Measurements from ENCODE around the gene TNFAIP3.
A peak's percentile ranks its signal among the peaks of the same experiment; 100 is the strongest.
"Not testable (repeated sequence)": the region's sequence is repeated elsewhere in the genome, so short reads cannot be mapped to it uniquely, and the experiment has no call there.

Gene TNFAIP3

DNA sequence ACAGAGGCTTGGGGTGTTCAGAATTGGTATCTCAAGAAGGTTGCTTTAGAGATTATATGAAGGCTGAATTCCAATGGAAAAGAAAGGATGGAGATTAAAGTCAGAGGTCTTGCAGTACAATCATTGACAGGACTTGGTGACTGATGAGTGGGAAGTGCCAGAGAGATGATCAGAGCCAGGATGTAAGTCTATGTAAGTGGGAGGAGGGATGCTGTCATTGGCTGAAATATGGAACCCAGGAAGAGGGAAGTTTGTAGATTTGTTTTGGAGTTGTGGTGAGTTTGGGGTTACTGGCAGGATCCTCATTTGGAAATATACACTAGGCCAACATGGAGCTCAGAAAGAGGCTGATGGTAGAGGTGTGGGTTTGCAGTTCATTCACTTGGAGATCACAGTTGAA, 23.8 kb upstream of the TNFAIP3 start:
- no peak for DNase-seq
- intact Hi-C loops (cut with DNase I), result no loop called here

DNA sequence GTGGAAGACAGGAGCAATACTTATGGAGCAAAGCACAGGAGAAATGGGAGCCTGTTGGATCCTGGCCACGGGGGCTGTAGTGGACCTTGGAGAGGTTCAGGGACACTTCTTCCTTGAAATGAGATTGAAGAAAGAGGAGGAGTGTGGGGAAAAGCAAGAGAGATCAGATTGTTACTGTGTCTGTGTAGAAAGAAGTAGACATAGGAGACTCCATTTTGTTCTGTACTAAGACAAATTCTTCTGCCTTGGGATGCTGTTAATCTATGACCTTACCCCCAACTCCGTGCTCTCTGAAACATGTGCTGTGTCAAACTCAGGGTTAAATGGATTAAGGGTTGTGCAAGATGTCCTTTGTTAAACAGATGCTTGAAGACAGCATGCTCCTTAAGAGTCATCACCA, 22.7 kb upstream of the TNFAIP3 start:
- DNase-seq; intact Hi-C loops (cut with DNase I): not testable (repeated sequence)

DNA sequence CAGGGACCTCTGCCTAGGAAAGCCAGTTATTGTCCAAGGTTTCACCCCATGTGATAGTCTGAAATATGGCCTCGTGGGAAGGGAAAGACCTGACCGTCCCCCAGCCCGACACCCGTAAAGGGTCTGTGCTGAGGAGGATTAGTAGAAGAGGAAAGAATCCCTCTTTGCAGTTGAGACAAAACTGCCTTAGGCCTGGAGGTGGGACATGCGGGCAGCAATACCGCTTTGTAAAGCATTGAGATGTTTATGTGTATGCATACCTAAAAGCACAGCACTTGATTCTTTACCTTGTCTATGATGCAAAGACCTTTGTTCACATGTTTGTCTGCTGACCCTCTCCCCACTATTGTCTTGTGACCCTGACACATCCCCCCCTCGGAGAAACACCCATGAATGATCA, 22.3 kb upstream of the TNFAIP3 start:
- DNase-seq; intact Hi-C loops (cut with DNase I): not testable (repeated sequence)

DNA sequence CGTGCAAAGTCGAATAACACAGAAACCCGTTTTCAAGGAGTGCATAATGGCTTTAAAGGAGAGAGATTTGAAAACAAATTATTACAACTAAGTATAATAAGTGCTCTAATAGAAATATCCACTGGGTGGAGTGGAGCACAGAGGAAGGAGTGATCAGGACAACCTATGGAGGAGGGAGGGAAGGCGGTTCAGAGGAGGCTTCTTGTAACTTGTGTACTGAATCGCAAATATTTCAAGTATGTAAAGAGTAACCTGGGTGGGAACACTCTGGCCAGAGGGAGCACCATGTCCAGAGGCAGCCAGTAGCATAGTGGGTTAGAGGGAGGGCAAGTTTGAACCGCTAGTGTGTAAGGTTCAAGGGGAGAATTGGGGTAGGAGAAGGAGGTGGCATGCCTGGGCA, 21.6 kb upstream of the TNFAIP3 start:
- intact Hi-C loops (cut with DNase I), result no loop called here

DNA sequence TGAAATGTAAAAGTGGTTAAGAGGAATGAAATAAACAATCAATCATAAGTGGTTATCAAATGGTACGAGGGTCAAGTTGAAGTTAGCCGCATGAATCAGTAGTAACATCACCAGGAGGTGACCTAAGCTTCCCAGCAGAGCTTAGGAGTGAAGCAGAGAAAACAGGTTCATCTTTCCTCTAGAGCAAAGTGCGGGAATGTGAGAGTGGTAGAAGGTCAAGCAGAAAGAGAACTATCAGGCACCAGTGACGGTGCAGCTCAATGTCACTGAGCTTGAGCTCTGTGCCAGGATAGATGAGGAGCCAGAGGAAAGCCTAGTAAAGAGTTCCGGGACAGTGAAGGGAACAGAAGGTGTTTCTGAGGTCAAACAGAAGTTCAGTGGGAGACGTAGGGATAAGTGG, 20.8 kb upstream of the TNFAIP3 start:
- intact Hi-C loops (cut with DNase I), result no loop called here
- DNase-seq, result no peak

More for the DNA sequence above, 21.6 kb upstream of the TNFAIP3 start:
- no peak for DNase-seq

DNA sequence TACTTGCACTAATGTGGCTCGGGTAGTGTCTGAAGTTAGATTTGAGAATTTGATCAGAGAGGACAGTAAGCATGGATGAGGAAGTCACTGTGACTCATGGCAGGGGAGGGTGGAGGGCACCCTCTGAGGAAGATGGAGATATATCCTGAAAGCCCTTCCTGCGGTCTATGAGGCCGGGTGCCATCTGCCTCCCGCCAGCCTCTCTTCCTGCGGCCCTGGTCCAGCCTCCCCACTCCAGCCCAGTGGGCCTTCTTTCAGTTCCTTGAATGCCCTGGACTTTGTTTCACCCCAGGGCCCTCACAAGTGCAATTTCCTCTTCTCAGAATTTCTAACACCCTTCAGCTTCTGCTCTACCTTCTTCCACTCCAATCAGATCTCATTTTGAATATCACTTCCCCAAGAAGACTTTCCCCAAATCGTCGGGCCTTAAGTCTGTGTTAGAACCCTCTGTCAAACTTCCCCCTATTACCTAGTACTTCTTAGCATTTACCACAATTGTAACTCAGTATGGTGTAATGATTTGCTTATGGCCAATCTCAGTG, 20.2 kb upstream of the TNFAIP3 start:
- peak in 36 of 42 donors; percentile 12 to 71 (median 46) for DNase-seq
- intact Hi-C loops (cut with DNase I), result no loop called here

DNA sequence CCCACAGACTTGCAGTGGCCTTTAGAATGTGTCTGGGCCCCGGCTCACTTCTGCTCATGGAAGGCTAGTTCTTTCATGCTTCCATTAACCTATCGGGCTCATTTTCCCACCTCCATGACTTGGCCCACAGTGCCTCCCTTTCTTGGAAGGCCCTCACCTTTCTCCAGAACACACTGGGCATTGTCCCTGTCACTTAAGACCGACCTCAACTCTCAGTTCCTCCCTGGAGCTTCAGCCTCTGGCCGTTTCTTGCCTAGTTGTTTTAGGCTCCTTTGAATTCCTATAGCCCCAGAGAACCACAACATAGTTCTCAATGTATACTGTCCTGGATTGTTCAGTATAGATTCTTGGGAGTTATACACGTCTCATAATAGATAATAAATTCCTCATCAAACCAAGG, 19.3 kb upstream of the TNFAIP3 start:
- intact Hi-C loops (cut with DNase I), result no loop called here
- DNase-seq, result no peak

DNA sequence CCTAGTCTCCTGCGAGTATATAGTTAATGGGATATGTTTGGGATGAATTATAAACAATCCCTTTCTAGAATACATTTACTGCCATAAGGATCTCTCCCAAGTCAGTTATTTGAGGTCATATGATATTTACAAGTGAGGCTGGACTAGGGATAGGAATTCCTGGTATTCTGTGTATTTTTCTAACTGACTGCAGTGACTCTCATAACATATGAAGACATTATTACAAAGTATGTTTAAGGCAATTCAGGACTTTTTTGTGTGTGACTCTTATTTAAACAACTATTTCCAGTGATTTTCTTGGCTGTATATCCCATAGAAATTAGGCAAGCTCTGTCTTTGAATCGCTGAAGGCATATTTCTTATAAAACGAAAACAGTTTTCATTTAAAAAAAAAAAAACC, 18.4 kb upstream of the TNFAIP3 start:
- no peak for DNase-seq
- intact Hi-C loops (cut with DNase I), result no loop called here

- intact Hi-C loops (cut with DNase I), result no loop called here
- DNase-seq, result no peak
These were observed 17.7 kb upstream of the TNFAIP3 start for GRCh38 chr6:137849181-137849980.

DNA sequence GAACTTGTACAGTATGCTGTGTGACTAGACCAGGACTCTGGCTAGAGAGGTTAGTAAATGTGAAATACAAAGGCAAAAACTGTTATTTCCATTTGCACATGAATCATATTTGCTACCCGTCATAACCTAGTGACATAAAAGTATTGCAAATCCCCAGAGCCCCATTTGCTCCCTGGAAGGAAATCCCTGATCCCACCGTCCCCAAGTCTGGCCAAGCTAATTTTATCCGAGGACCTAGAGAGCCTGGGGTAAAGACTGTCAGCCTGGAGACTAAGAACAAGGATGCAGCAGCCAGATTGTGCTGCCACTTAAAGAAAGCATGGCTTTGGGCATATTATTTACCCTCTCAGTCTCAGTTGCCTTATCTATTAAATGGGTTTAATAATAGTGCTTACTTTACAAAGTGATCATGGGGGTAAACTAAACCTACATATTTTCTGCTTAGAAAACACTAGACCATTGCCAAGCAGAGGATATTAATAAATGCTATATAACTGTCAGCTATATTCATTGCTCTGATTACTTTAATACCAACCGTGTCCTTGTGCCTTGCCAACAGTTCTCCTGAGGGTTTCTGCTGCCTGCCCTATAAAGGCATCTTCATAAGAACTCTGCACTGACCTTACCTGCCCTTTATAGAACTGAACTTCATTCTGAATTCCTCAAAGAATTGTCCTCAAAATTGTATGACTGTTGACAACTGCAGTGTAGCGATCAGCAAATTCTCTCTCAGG, 16.9 kb upstream of the TNFAIP3 start:
- intact Hi-C loops (cut with DNase I), result no loop called here
- no peak for DNase-seq

DNA sequence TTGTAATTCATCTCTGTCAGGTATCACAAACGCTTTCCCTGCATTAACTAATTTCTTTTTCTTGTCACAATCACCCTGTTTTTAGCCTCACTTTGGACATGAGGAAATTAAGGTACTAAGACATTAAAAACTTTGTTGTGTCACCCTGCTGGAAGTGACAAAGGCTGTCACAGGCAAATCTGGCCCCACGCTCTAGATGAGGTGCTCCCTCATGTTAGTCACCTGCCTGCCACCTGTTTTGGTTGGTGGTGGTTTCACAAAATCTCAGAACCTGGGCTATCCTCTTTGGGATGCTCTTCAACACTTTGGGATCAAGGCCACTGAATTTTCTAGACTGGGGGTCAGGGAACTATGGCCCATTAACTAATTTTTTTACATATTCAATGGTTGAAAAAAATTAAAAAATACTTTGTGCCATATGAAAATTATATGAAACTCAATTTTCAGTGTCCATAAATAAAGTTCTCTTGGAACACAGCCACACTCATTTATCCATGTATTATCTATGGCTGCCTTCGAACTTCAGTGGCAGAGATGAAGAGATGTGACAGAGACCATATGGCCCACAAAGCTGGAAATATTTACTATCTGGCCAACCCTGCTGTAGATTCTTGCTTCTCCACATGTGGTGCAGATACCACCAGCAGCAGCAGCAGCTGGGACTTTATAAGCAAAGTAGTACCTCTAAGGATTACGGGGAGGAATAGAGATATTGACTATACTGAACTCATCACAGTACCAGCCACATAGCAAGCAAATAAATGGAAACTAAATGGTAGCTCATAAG, 16.1 kb upstream of the TNFAIP3 start:
- intact Hi-C loops (cut with DNase I), result no loop called here
- no peak for DNase-seq

DNA sequence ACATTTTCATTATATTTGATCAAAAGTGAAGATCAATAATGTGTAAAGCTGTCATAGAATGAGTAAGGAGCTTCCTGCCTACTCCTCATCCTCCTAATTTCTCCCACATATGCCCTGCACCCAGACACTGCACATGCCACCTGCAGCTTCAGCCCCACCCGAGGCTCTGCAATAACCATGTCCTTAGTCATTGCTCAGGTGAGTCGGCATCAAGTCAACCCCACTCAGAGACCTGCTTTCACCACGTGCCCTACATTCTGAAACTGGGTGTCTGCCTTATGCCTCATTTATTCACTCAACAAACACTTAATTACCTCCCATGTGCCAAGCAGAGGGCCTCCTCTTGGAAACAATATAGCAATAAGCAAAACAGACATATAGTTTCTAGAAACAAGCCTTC, 15.4 kb upstream of the TNFAIP3 start:
- intact Hi-C loops (cut with DNase I), result no loop called here
- no peak for DNase-seq

DNA sequence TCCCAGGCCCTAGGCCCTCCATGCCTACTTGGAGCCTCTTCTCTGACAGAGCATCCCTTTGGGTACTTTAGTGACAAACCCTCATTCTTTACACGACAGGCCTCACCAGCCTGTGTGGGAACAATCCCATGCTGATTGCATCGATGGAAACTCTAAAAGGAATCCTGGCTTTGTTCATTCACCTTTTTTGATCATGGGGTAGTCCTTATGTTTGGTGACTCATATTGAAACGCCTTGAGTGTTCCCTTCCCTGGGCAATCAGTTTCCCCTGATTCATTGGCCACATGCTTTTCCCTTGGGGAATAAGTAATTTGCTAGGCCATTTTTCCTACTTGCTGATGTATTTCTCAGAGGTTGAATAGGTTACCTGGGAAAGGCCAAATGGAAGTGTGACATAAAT, 14.7 kb upstream of the TNFAIP3 start:
- no peak for DNase-seq
- intact Hi-C loops (cut with DNase I), result no loop called here

DNA sequence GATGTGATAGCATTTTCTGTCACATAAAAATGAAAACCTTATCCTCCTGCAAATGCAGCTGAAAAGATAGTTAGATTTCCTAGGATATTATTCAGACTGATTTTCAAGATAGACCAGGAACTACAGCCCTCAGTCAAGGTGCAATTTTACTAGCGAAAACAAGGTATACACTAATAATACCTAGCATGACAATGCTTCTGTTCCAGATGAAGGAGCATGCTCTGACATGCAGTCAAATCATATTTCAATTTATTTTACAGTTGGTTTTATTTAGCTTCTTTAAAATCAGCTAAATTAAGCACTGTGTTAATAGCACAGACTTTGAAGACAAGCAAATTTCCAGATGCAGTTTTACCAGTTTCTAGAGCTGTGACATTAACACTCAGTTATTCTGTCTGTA, 14.2 kb upstream of the TNFAIP3 start:
- intact Hi-C loops (cut with DNase I), result no loop called here
- no peak for DNase-seq

- DNase-seq, result no peak
- intact Hi-C loops (cut with DNase I), result no loop called here
These were observed 13.4 kb upstream of the TNFAIP3 start for GRCh38 chr6:137853569-137854213.

- intact Hi-C loops (cut with DNase I), result no loop called here
- no peak for DNase-seq
These were observed 10.7 kb upstream of the TNFAIP3 start for GRCh38 chr6:137856138-137856898.

- intact Hi-C loops (cut with DNase I), result no loop called here
These were observed 8.0 kb upstream of the TNFAIP3 start for GRCh38 chr6:137859025-137859424.

GRCh38 chr6:137860394-137861005, 6.6 kb upstream of the TNFAIP3 start:
- DNase-seq, result no peak
- intact Hi-C loops (cut with DNase I), result no loop called here

More at GRCh38 chr6:137859025-137859424, 8.0 kb upstream of the TNFAIP3 start:
- DNase-seq, result no peak
